Heart left ventricle (tissue), 13 donors: ENCODE measurements around the gene ITM2C.

Source experiments
- POLR2A ChIP-seq, 2 donors: fragments of 450-650 bp; IDR thresholded peaks; one replicate each; pipeline ENCODE4 v1.6.1; 2017; ENCODE audit warnings: antibody characterized with exemption in 2 of 2, mild to moderate bottlenecking in 2 of 2, moderate library complexity in 2 of 2
- TF ChIP-seq, protein P1 (sequence below), 12 donors: fragments of 200-600 bp; sonication (generic) in 4 of 12; IDR thresholded peaks; one replicate each; pipeline versions ENCODE4 v1.5.0 to v1.8.0; 2018 to 2022; ENCODE audit warnings: antibody characterized with exemption in 12 of 12, mild to moderate bottlenecking in 5 of 12
- donor health status: ischemic (EF 13 %, LVEDD 7.1; RV severe dilation, severe dysfunction).
- donor health status: DM: no; HTN: yes; CAD: no.
- donor health status: DM: no; HTN: no; CAD: no.
- donor health status: ischemic (EF 25% LVEDD 6.9; RV normal size, moderate dysfunction).
- donor health status: ischemic (EF 25% LVEDD 5.7; RV mildly dilated, moderate dysfunction).
- donor health status: ischemic (EF 35%, LVEDD 5.7; RV mildly dilated, moderate dysfunction).
- donor health status: nonischemic (EF 11% LVEDD 7.7; RV severe dilation, severe dysfunction).
- donor health status: DM: yes; HTN: yes; CAD: no.
- donor health status: PGD.
- donor health status: ischemic (EF 29% LVEDD 5.4; RV normal size, mild dysfunction).
- donor health status: nonischemic (EF 23%, LVEDD 6.1; RV moderate dilation, normal function).

DNA sequence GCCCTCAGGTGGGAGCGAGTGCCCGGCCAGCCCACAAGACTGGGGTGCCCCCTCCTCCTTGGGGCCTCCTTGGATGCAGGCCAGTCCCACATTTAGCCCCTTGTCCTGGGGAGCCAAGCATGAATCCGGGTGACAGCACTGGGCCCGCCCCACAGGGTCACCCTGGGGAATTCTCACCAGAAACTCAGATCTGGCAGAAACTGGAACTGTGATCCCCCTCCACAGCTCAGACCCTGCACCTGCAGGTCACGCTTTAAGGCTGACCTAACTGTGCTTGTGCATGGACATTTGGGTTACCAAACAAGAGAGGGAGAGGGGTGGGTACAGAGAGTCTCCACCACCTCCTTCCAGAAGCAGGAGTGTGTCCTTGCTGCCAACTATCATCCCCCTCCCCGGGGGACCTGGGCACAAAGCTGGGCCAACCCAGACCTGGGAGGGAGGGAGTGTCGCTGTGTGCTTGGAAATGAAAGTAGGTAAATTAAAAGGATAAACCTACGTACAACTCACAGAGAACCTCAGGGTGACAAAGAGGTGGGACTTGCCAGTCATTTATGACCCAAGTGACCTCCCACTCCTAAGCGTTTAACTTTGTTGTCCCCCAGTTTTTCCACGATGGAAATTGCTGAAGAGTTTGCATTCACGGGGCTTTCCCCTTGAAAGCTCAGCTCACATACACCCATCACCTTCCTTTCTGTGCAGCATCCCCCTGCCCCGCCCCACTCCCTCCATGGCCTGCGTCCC, 9.1 kb downstream of the ITM2C start:
- TF ChIP-seq, protein P1, sequence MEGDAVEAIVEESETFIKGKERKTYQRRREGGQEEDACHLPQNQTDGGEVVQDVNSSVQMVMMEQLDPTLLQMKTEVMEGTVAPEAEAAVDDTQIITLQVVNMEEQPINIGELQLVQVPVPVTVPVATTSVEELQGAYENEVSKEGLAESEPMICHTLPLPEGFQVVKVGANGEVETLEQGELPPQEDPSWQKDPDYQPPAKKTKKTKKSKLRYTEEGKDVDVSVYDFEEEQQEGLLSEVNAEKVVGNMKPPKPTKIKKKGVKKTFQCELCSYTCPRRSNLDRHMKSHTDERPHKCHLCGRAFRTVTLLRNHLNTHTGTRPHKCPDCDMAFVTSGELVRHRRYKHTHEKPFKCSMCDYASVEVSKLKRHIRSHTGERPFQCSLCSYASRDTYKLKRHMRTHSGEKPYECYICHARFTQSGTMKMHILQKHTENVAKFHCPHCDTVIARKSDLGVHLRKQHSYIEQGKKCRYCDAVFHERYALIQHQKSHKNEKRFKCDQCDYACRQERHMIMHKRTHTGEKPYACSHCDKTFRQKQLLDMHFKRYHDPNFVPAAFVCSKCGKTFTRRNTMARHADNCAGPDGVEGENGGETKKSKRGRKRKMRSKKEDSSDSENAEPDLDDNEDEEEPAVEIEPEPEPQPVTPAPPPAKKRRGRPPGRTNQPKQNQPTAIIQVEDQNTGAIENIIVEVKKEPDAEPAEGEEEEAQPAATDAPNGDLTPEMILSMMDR (IDR thresholded peaks at IDR 0.05), result no peak
- TF ChIP-seq POLR2A (IDR thresholded peaks at IDR 0.05), result no peak
